Suppressor macrophage treated with lipopolysaccharide for 4 hours (primary cell): ENCODE data around the gene NRG3.

Source experiments
- DNase-seq: peaks from one replicate; pipeline ENCODE4 v3.0.0-alpha.2; 2020

NRG3 gene

DNA sequence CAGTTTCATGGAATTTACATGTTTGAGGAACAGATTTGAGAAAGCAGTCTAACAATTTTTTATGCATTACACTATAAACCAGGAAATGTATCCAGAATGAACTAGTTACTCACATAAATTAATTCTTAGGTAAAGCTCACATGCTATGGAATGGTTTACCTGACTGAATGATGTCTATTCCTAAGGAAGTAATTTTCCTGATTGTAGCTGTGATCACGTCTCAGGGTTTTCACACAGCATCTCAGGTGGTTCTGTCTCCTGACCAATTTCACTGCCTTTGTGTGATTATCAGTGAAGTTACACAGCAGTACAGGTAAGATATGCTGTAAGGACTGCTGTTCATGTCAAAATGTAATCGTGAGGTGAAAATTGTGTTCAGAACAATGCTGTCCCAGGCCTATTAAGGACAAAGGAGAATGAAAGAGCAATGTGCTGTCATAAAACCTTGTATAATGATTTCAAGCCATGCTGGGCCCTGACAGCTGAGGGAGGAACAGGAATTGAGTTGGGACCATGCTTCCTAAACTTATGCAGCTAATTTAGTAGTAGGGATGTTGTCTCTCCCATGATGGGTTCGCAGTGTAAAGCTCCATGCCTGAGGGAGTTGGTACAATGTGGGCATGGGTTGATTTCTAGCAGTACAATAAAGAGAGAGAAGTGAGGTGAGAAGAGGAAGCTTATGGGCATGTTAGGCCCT is 631.8 kb downstream of the NRG3 start:
- no peak for DNase-seq

DNA sequence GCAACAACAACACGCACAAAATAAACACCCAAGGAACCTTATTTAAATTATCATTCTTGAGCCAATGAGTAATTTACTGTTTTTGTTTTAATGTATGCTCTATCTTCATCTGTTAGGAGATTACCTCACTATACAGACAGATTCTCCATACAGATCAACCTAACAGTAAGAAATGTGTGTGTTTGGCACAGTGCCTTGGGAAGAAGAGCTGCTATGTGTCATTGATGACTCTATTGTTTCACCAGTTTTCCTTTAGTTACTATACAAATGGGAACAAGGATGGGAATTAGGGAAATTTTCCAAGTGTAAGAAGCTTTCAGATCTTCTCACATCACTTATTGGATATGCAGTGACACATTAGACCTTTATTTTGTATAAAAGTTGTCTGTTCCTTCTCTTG is 640.3 kb downstream of the NRG3 start:
- DNase-seq = no peak

- DNase-seq = no peak
These were observed 654.1 kb downstream of the NRG3 start for GRCh38 chr10:82529062-82529461.

DNA sequence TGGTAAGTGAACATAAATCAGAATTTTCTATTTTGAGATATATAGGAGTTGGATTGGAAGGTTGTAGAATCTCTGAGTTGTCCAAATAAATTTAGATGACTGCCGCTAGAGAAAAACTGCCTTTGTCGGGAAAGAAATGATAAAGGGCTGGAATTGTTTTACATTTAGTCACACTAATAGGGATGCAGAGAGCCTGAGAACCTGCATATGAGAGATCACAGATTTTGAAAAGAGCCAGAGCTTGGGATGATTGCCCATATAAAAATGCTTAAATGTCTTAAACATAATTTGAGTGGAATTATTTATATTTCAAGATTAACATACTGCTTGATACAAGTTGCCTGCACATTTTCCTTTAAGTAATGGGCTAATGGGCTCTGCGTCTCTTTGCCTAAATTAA is 660.5 kb downstream of the NRG3 start:
- no peak for DNase-seq

- no peak for DNase-seq
These were observed 661.7 kb downstream of the NRG3 start for GRCh38 chr10:82536668-82537067.

GRCh38 chr10:82538272-82538671 is 663.3 kb downstream of the NRG3 start:
- DNase-seq = no peak

- DNase-seq = no peak
These were observed 668.6 kb downstream of the NRG3 start for GRCh38 chr10:82543631-82544030.

DNA sequence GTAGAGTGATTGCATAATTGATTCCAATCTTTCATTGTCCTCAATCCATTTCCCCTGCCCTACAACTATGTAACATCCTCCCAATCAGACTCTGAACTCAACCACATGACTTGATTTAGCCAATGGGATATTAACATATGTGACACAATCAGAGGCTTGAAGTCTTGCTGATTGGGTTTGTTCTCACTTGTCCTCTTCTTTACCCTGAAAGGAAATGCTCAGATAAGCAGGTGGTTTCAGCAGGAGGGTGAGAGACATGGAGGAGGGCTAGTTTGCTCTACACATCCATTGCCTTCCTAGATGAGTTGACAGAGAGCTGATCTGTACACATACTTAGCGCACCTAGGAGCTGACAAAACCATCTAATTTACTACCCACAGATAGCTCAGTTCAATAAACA is 669.4 kb downstream of the NRG3 start:
- no peak for DNase-seq

GRCh38 chr10:82551506-82551905 is 676.5 kb downstream of the NRG3 start:
- no peak for DNase-seq

DNA sequence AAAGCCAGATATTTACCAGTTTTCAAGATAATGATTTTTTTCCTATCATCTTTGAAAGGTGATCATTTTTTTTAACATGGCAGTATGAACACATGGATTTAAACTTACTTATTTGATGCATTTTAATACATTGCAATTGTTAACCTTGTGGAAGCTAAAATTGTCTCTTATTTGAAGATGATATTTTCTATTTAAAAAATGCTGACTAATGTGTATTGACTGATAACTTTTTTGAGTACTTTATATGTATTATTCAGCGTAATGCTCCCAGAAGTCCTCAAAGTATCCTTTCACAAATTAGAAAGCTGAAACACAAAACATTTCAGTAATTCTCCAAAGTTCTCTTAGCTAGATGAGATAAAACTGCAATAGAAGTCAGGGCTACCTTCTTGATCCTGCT is 677.3 kb downstream of the NRG3 start:
- no peak for DNase-seq

DNA sequence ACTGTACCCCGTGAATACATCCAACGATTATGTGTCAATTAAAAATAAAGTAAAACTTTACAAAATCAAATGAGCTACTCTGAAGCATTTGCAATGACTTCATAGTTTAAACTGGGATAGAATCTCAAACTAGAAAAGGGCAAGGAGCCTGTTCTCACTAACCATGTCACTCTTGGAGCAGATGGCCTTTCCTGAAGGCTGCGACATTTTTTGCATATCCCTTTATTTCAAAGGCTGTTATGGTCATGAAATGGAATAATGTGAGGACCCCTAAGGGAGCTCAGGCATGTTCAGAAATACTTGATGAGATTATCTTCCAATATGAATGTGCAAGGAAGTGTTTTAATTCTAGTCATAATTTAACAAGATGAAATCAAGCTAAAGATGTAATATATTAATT is 679.4 kb downstream of the NRG3 start:
- DNase-seq = no peak

GRCh38 chr10:82558014-82558607 is 683.1 kb downstream of the NRG3 start:
- no peak for DNase-seq

GRCh38 chr10:82564353-82565196 is 689.6 kb downstream of the NRG3 start:
- DNase-seq = no peak

GRCh38 chr10:82565197-82565575 is 690.2 kb downstream of the NRG3 start:
- DNase-seq = no peak

DNA sequence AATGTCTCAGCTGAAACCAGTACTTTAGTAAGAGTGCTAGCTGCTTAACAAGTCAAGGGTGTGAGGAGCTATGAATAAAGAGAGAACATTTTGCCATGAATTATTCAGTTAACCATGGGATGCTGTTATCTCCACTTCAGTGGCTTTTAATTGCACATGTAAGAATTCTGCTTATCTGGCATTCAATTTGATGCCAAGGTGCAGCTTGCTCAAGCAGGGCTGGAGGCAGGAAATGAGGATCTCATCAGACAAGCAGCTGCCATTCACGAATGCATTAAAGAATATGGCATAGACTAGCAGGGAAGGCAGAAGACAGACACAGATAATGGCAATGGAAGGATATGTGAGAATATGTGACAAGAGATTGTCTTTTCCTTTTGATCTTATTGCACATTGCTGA is 697.8 kb downstream of the NRG3 start:
- no peak for DNase-seq

- DNase-seq = no peak
These were observed 699.1 kb downstream of the NRG3 start for GRCh38 chr10:82574081-82574480.

GRCh38 chr10:82575318-82575717 is 700.3 kb downstream of the NRG3 start:
- DNase-seq = no peak

- DNase-seq = no peak
These were observed 701.1 kb downstream of the NRG3 start for GRCh38 chr10:82576093-82576492.

DNA sequence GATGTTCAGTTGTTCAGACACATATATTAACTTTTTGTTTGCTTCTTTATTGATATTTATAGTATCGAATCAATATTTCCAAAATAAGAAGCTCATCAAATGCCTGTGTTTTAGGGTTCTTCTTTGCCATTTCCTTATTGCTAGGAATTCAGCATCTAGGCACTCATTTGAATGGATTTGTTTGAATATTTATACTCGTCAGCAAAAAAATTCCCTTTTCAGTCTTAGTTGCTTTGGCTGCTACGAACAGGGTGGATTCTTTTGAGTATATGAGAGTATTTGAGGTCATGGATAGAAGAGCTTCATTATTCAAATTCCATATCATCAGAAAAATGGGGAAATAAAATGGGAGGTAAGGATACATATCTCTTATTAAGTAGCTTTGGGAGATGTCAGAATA is 706.9 kb downstream of the NRG3 start:
- no peak for DNase-seq

DNA sequence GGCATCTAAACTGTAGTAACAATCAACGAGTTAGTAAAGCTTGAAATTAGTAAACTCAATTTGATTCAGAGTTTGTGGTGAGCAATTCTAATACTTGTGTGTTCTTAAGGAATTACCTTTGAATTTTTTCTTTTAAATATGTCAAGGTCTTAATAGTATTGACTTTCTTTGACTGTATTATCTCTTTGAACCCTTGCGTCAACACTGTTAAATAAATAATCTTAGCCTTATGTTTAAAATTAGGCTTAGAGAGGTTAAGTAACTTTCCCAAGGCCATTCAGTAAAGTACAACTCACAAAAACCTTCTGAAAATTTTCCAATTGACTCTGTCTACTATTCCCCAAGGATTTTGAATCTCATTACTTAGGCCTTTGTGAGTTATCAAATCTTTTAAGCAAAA is 716.4 kb downstream of the NRG3 start:
- no peak for DNase-seq

- no peak for DNase-seq
These were observed 722.8 kb downstream of the NRG3 start for GRCh38 chr10:82597840-82598239.

DNA sequence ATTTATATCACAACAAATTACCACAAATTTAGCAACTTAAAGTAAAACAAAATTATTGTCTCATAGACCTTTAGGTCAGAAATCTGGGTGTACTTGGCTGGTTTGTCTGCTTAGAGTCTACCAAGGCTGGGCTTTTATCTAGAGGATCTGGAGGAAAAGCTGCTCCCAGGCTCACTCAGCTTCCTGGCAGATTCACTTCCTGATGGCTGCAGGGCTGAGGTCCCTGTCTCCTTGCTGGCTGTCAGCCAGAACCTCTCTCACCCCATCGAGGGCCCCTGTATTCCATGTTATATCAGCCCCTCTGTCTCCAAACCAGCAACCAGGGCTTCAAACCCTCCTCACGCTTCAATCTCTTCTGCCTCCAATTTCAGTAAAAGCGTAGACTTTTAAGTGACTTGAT is 734.9 kb downstream of the NRG3 start:
- DNase-seq = no peak

GRCh38 chr10:82618007-82618406 is 743.0 kb downstream of the NRG3 start:
- no peak for DNase-seq

- no peak for DNase-seq
These were observed 746.7 kb downstream of the NRG3 start for GRCh38 chr10:82621680-82622079.
